A549 treated with AZD9567 at 1 μM for 4 hours (cell line): Measurements from ENCODE around the gene ZNF579. TPM values are rescaled to one million over a fixed set of nuclear protein-coding genes. Genes with fewer than 3 reads are reported as not detected.

Experiments
- total RNA-seq: library from RNA; stranded (reverse); fragments of 200-300 nt; extraction: Qiagen RNA extraction; gene quantifications from 5 replicates; pipeline ENCODE4 v1.2.3, GENCODE V29; 2022; ENCODE audit not compliant: insufficient read depth

ZNF579 gene
- total RNA-seq: 7.2 to 29.0 TPM (median 26.0 TPM) in 5 replicates

DNA sequence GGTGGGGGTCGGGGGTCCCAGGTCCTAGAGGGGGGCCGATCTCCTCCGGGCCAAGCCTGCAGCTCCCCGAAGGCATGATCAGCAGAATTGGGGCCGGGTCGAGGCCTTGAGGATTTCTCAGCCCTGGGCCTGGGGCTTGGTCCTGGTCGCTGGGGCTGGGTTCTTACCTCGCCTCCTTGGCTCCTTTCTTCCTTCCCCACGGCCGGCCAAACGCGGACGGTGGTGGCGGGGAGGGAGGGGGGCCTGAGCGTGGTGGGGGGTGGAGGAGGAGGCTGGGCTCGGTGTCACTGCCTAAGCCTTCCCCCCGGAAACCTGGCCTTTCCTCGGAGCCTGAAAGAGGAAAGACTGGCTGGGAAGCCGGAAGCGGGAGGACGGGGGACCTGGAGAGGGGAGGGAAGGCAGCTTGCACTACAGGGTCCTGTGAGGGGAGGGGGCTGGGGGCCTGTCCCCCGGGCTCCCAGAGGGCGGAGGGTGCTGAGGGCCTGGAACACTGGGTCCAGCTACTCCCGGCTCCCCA, at the start of gene ZNF579:
Gene ZNF579, minus strand, starts transcription at position 221 of the 517 bp plus-strand sequence. CDS start 1,209 bp downstream, outside the sequence.

GRCh38 chr19:55624109-55625003, 43.7 kb upstream of the ZNF579 start, which contains the start of gene ZNF784:
ZNF784 (minus strand) TSS chr19:55624566; CDS start chr19:55624561, 5 bp downstream.

GRCh38 chr19:55605637-55606470, 25.2 kb upstream of the ZNF579 start, which contains the start of gene ZNF865:
ZNF865 (plus strand) TSS chr19:55605647; CDS start chr19:55613619, 7,972 bp downstream.

DNA sequence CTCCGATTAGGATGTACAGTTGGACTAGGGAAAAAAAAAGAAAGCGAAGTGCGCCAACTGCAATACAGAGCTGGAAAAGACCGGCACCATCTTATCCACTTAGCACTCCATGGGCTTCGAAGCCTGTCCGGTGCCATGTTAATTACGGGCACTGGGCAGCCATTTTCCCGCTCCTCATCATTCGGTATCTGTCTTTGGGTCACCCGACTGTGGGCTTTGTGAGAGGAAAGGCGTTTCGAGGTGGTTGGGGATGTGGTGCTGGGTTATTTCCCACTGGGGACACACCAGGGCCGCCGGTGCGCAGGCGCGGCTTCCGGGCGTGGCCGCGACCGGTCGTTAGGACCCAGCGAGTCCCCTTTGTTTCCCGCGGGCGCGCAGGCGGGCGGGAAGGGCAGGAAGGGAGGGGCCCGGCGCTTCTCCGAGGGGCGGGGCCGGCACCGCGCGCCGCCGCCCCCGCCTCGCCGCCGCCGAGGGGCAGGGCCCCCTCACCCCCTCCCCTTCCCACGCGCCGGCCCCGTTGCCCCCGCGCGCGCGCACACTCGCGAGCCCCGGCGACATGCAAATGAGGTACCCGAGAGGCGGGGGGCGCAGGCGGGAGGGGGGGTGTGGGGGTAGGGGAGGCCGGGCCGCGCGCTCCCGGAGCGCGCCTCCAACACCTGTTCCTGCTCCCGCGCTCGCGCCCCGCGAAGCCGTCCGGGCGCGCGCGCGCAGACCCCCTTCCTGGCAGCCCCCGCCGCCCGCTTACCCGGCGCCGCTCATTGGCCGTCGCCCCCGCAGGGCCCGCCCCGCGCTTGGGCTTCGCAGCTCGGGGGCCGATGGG, 19.4 kb upstream of the ZNF579 start, which contains the start of gene ZNF524:
Gene ZNF524, plus strand, starts transcription at position 447 of the 820 bp plus-strand sequence. CDS start 1,825 bp downstream, outside the sequence.

DNA sequence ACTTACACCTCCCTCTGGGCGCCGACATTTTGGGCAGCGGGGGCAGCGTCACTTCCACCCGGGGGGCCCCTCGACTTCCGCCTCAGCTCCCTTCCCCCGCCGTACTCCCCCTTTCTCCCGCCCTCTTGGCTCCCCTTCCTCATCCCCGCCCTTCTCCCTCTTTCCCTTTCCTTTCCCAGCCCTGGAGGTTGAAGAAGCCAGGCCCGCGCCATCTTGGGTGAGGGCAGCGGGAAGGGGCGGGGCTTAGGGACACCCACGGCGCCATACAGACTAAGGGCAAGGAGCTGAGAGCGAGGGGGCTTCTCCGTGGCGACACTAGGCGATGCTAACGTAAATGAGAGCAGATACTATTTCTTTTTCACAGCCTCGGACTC, 18.8 kb upstream of the ZNF579 start, which contains the start of gene FIZ1:
Gene FIZ1, minus strand, starts transcription at position 50 of the 374 bp plus-strand sequence. CDS start 1,652 bp downstream, outside the sequence.

DNA sequence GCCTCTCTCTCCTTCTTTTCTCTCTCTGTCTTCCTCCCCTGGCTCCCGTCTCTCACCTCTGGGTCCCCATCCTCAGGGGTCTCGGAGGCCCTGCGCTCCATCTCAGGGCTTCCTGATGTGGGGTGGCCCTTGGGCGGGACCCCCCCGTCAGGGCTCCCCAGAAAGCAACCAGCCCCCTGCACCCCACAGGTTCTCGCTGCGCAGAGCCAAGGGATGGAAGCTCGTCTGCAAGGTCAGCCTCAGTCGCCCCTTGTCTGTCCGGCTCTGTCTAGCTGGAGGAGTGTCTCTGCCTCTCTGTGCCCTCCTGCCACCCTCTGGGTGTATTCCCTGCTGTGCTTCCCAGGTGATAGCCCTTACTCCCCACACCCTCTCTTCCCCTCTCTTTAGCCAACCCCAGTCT, 35.2 kb downstream of the ZNF579 start, which contains the start of gene SBK3:
Gene SBK3, minus strand, starts transcription at position 101 of the 400 bp plus-strand sequence. Its CDS starts 0 bp downstream, at position 101.

GRCh38 chr19:55536951-55537740, 43.5 kb downstream of the ZNF579 start, which contains the start of gene SBK2:
SBK2 (minus strand) TSS chr19:55537133; CDS start chr19:55536294, 839 bp downstream.

Other genes with a start within 250 kb of the ZNF579 start
- gene KMT5C, start 241.0 kb downstream of the ZNF579 start, total RNA-seq: 3.1 to 8.1 TPM (median 7.0 TPM) in 5 replicates
- 0.95 to 1.2 TPM (median 1.0 TPM) in 4 of 5 replicates, not detected in the other for gene COX6B2, start 226.1 kb downstream of the ZNF579 start, total RNA-seq
- gene GARIN5B, start 217.6 kb downstream of the ZNF579 start, total RNA-seq: 0.10 to 0.22 TPM (median 0.16 TPM) in 4 of 5 replicates, not detected in the other
- 16.8 to 21.9 TPM (median 17.3 TPM) in 5 replicates for gene IL11, start 210.4 kb downstream of the ZNF579 start, total RNA-seq
- gene TMEM190, start 204.0 kb downstream of the ZNF579 start, total RNA-seq: 1.6 to 2.0 TPM (median 1.8 TPM) in 4 of 5 replicates, not detected in the other
- 6.5 to 9.2 TPM (median 8.0 TPM) in 4 of 5 replicates, not detected in the other for gene TMEM238, start 196.6 kb downstream of the ZNF579 start, total RNA-seq
- 2,640 to 3,810 TPM (median 2,807 TPM) in 5 replicates for gene RPL28, start 194.9 kb downstream of the ZNF579 start, total RNA-seq
- 283 to 453 TPM (median 448 TPM) in 5 replicates for gene UBE2S, start 173.1 kb downstream of the ZNF579 start, total RNA-seq
- gene SHISA7, start 137.5 kb downstream of the ZNF579 start, total RNA-seq: 0.02 TPM in 2 of 5 replicates, not detected in the others
- gene ISOC2, start 119.2 kb downstream of the ZNF579 start, total RNA-seq: 49.3 to 64.4 TPM (median 61.3 TPM) in 5 replicates
- gene C19orf85, start 116.1 kb downstream of the ZNF579 start, total RNA-seq: not detected in 5 replicates
- gene ZNF628, start 104.2 kb downstream of the ZNF579 start, total RNA-seq: 4.3 to 7.1 TPM (median 6.2 TPM) in 5 replicates
- 31.1 to 56.8 TPM (median 53.6 TPM) in 5 replicates for gene NAT14, start 95.7 kb downstream of the ZNF579 start, total RNA-seq
- 0.41 to 1.0 TPM (median 0.82 TPM) in 5 replicates for gene SSC5D, start 92.4 kb downstream of the ZNF579 start, total RNA-seq
- gene SBK2, start 43.7 kb downstream of the ZNF579 start, total RNA-seq: 1.8 to 2.1 TPM (median 2.0 TPM) in 4 of 5 replicates, not detected in the other
- 0.79 to 1.2 TPM (median 0.93 TPM) in 4 of 5 replicates, not detected in the other for gene SBK3, start 35.3 kb downstream of the ZNF579 start, total RNA-seq
- gene FIZ1, start 18.7 kb upstream of the ZNF579 start, total RNA-seq: 18.8 to 22.1 TPM (median 21.4 TPM) in 5 replicates
- gene ZNF524, start 19.4 kb upstream of the ZNF579 start, total RNA-seq: 11.7 to 18.6 TPM (median 17.2 TPM) in 5 replicates
- 5.6 to 11.6 TPM (median 11.2 TPM) in 5 replicates for gene ZNF865, start 24.8 kb upstream of the ZNF579 start, total RNA-seq
- gene ZNF784, start 43.7 kb upstream of the ZNF579 start, total RNA-seq: 5.3 to 7.2 TPM (median 6.9 TPM) in 5 replicates
- 22.8 to 54.8 TPM (median 51.9 TPM) in 5 replicates for gene ZNF580, start 60.2 kb upstream of the ZNF579 start, total RNA-seq
- 32.4 to 52.5 TPM (median 51.0 TPM) in 5 replicates for gene ZNF581, start 62.8 kb upstream of the ZNF579 start, total RNA-seq
- gene CCDC106, start 67.4 kb upstream of the ZNF579 start, total RNA-seq: 11.8 to 15.8 TPM (median 15.2 TPM) in 5 replicates
- gene U2AF2, start 74.2 kb upstream of the ZNF579 start, total RNA-seq: 256 to 304 TPM (median 290 TPM) in 5 replicates
- gene EPN1, start 94.4 kb upstream of the ZNF579 start, total RNA-seq: 120 to 215 TPM (median 193 TPM) in 5 replicates
- not detected in 5 replicates for gene NLRP9, start 157.6 kb upstream of the ZNF579 start, total RNA-seq
- 0.84 to 2.2 TPM (median 1.1 TPM) in 5 replicates for gene RFPL4A, start 178.2 kb upstream of the ZNF579 start, total RNA-seq
- 0.14 to 0.17 TPM (median 0.17 TPM) in 3 of 5 replicates, not detected in the others for gene RFPL4AL1, start 188.3 kb upstream of the ZNF579 start, total RNA-seq